ENCODE measurements around the gene SLC39A1.
"Not testable (repeated sequence)": the region's sequence is repeated elsewhere in the genome, so short reads cannot be mapped to it uniquely, and the experiment has no call there.

SLC39A1 gene

GRCh38 chr1:153963030-153963849, at the start of gene SLC39A1:
Gene SLC39A1, minus strand, starts transcription at chr1:153963537. Its CDS starts 822 bp downstream, at chr1:153962715.
- DNase-seq: peak; percentile 99

DNA sequence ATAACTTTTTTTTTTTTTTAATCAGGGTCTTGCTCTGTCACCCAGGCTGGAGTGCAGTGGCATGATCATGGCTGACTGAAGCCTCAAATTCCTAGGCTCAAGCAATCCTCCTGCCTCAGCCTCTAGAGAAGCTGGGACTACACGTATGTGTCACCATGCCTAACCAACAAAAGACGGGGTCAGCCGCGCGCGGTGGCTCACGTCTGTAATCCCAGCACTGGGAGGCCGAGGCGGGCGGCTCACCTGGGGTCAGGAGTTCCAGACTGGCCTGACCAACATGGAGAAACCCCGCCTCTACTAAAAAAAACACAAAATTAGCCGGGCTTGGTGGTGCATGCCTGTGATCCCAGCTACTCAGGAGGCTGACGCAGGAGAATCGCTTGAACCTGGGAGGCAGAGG, 49.2 kb upstream of the SLC39A1 start:
- not testable (repeated sequence) for DNase-seq

GRCh38 chr1:154012129-154012528, 48.8 kb upstream of the SLC39A1 start:
- no peak for DNase-seq

DNA sequence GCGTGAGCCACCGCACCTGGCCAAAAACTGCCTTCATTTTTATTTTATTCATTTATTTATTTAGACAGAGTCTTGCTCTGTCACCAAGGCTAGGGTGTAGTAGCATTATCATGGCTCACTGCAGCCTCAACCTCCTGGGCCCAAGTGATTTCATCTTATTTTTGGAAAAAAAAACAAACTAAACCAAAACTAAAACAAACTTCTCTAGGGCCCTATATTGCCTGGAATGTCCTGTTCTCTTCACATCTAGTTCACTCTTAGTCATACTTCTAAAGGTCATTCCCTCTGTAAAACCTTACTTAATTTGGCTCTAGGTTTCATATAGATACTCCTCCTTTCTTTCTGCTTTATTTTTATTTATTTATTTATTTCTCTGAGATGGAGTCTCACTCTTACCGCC, 42.8 kb upstream of the SLC39A1 start:
- DNase-seq: no peak

- DNase-seq: no peak
Measured at GRCh38 chr1:154000420-154000819, 37.1 kb upstream of the SLC39A1 start.

DNA sequence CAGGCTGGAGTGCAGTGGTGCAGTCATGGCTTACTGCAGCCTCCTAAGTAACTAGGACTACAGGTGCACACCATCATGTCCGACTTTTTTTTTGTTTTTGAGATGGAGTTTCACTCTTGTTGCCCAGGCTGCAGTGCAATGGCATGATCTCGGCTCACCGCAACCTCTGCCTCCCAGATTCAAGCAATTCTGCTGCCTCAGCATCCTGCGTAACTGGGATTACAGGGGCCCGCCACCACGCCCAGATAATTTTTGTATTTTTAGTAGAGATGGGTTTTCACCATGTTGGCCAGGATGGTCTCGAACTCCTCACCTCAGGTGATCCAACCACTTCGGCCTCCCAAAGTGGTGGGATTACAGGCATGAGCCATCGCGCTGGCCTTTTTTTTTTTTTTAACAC, 33.5 kb upstream of the SLC39A1 start:
- DNase-seq: not testable (repeated sequence)

DNA sequence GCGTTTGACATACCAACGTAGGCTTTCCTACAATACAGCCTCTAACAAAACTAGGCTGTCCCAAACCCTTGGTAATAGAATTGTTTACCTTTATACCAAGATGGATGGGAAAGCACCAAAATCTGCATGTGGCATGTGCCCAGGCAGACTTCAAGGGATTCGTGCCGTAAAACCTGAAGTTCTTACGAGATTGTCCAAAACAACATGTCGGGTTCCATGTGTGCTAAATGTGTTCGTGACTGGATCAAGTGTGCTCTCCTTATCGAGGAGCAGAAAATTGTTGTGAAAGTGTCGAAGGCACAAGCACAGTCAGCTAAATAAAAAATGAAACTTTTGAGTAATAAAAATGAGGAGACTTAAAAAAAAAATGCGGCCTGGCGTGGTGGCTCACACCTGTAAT, 32.3 kb upstream of the SLC39A1 start:
- DNase-seq: no peak

DNA sequence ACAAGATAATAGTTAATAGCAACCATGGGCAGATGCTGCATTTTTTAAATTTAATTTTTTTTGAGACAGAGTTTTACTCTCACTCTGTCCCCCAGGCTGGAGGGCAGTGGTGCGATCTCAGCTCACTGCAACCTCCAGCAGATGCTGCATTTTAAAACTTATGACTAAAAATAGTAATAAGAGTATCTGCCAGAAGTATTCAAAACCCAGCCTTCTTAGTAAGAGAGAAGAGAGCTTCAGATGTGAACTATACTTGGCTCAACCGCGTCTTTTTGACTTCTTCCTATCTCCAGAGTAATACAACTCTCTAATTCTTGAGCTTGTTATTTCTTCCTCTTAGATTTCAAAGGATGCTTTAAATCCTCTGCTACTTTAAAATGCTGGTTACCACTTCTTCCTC, 31.9 kb upstream of the SLC39A1 start:
- DNase-seq: no peak

GRCh38 chr1:153991806-153992205, 28.5 kb upstream of the SLC39A1 start:
- DNase-seq: no peak

DNA sequence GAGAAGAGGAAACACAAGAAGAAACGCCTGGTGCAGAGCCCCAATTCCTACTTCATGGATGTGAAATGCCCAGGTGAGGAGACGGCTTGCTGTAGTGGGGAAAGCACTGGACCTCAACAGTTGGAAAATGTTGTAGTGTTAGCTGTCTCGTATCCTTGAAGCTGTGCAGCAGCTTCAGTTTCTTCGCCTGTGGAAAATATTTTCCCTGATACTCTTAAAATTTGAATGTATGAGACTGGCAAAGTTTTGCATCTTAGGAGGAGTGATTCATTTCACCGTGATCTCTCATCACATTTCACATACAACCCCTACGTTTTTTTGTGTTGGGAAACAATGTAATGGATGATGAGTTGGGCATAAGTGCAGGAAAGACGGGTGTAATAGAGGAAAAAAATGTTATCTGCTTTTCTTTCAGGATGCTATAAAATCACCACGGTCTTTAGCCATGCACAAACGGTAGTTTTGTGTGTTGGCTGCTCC, 27.9 kb upstream of the SLC39A1 start:
- DNase-seq: no peak

- peak; percentile 99 for DNase-seq
Measured at GRCh38 chr1:153990468-153991150, 27.3 kb upstream of the SLC39A1 start, which contains the start of gene RPS27. Gene RPS27, plus strand, starts transcription at chr1:153990762. Its CDS starts 35 bp downstream, at chr1:153990797.

DNA sequence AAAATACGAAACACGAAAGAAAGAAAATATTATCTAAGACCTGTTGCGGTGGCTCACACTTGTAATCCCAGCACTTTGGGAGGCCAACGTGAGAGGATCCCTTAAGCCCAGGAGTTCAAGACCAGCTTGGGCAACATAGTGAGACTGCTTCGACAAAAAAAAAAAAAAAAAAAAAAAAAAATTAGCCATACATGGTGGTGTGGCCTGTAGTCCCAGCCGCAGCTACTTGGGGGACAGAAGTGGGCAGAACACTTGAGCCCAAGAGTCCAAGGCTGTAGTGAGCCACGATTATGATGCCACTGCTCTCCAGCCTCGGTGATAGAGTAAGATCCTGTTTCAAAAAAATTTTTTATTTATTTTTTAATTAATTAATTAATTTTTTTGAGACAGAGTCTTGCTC, 24.3 kb upstream of the SLC39A1 start:
- DNase-seq: no peak

GRCh38 chr1:153985941-153986761, 22.8 kb upstream of the SLC39A1 start, which contains the start of gene RAB13:
Gene RAB13, minus strand, starts transcription at chr1:153986339. Its CDS starts 103 bp downstream, at chr1:153986236.
- peak; percentile 83 for DNase-seq

DNA sequence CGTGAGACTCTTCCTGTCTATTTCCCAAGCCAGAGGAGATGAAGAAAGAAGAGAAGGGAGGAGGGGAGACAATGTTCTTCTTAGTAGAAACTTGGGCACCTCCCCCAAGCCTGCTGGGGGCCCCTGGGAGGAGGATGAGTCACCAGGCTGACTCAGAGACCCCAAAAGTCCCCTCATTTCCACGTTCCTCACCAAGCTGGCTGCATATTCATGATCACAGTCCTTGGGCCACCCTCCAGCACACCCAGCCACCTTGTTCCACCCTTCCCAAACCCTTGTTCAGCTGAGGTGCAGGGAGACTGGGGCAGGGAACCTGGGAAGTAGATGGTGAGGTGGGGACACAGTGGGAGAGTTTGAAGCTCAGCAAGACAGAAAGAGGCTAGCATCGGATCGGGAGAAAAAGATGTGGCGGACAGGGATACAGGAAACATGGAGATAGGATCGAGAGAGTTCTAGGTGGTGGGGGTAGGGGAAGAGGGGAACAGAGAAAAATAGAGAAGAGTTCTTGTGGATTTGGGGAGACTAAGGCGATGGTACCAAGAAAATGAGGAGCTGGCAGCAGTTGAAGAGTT, 22.1 kb upstream of the SLC39A1 start:
- DNase-seq: peak; percentile 64

GRCh38 chr1:153984123-153984894, 21.0 kb upstream of the SLC39A1 start:
- DNase-seq: no peak

- not testable (repeated sequence) for DNase-seq
Measured at GRCh38 chr1:153981735-153982134, 18.4 kb upstream of the SLC39A1 start.

- not testable (repeated sequence) for DNase-seq
Measured at GRCh38 chr1:153979091-153979490, 15.8 kb upstream of the SLC39A1 start.

DNA sequence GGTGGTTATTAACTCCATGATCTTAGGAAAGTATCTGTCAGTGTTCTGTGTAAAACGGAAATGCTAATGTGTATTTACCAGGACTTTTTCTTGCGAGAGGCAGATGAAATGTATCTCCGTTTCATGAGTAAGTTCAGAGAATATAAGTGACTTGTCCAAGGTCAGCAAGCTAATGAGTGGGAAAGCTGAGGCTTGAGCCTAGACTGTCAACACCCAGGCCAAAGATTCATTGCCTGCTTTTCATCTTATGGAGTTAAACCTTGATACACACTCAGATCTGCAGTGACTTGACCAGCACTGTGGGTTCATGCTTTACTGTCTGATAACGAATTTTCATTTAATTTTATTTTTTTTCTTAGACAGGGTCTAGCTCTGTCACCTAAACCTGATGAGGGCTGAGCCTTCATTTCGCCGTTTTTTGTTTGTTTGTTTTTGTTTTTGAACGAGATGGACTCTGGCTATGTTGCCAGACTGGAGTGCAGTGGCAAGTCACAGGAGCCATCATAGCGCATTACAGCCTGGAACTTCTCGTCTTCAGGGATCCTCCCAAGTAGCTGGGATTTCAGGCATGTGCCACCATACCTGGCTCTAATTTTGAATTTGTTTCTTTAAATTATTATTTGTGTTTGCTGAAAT, 15.1 kb upstream of the SLC39A1 start:
- no peak for DNase-seq

DNA sequence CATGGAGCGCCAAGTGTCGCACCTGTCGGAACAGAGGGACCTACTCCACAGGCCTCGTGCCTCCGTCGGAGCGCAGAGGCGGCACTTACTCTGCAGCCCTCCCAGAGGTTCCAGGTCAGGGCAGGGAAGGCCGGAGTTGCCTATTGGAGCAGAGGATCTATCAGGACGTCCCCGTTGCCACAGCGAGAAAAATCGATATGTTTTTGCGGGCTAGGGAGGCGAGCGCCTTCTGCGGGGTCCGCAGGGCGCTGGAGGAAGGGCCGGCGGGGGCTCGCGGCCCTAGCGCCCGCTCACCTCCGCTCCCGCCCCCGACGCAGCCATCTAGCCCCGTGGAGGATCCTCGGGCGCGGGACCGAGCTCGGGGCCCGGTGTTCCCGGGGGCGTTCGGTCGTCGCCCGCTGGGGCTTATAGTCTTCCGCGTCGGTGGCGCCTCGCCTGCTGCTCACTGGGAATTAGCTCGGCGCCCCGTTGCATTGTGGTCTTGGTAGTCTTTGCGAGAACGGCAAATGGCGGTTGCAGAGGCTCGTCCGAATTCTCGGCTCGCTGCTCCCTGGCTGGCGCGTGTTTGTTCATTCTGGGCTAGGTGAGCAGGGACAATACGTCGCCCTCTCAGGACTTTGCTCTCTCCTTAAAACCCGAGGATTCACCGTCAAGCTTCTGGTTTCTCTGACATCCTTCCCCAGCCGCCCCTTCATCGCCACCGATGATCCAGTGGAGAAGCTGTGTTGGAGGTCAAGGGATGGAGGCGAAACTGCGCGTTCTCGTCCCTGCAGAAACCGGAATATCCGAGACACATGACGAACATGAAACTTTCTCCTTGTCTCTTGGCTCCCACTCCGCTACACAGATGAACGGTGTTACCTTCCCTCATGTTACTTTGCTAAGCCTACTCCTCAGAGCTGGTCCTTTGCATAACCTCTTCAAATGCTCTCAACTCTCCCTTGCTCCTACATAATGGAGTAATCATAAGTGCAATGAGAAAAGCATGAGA, 14.2 kb upstream of the SLC39A1 start, which contains the start of gene JTB:
TSS of gene JTB (minus strand) at position 425 of the 991 bp plus-strand sequence. CDS start at position 3, 422 bp downstream.
- DNase-seq: peak; percentile 95

- peak; percentile 63 for DNase-seq
Measured at GRCh38 chr1:153976819-153977249, 13.5 kb upstream of the SLC39A1 start.
